Activated naive CD4-positive, alpha-beta T cell (primary cell): ENCODE measurements around the gene FOXP3.

Experiments used
- DNase-seq, 4 experiments: peaks; one replicate each; lab custom pipeline; 2025; lab: John Stamatoyannopoulos, UW

The FOXP3 gene

DNA sequence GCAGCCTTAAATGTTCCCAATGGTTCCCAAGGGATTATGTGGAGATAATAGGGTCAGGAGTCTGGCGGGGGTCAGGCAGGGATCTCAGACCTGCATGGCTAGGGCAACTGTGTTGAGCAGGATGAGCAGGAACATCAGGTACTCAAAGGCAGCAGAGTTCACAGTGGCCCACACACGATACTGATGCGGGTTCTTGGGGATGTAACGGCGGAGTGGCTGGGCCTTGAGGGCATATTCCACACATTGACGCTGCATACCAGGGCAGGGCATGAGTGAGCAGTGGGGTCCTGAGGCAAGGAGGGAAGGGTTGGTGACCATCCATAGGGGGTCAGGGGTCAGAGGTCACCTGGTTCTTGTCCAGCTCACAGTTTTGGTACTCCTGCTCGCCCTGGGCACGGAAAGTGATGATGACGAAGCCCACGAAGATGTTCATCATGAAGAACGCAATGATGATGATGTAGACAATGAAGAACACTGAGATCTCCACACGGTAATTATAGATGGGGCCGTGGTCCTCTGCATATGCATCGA lies 49.4 kb downstream of the FOXP3 start:
- DNase-seq, result no peak

DNA sequence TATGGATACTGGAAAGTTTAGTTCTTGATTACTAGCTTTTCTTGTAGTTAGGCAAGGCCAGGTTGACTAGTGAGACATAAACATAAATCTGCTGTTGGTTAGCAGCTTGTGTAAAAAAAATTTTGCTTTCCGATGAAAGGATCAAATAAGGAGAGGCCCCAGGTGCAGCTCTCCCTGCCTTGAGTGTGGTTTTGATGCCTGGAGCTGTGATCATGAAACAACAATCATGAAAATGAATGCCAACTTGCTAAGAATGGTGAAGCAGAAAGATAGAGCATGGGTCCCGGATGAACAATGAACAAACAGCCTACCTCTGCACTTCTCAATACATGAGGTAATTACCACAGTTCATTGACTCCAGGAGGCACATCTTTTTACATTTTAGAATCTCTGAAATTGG lies 50.1 kb downstream of the FOXP3 start:
- DNase-seq, result no peak

DNA sequence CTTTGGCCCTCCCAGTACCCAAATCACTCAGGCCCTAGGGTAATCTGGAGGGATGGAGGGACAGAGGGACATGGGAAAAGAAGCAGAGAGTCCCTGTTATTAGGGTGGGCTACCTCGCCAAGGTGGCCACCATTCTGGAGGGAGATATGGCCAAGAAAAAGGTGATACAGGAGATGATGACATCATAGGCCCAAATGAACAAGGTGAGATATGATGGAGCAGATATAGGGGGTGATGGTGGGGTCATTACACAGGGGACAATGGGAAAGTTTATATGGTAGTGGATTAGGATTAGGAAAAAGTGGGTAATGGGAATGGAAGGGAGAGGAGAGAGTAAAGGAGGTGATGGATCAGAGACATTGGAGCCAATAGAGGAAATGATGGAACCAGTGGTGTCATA lies 51.6 kb downstream of the FOXP3 start:
- DNase-seq, result no peak

DNA sequence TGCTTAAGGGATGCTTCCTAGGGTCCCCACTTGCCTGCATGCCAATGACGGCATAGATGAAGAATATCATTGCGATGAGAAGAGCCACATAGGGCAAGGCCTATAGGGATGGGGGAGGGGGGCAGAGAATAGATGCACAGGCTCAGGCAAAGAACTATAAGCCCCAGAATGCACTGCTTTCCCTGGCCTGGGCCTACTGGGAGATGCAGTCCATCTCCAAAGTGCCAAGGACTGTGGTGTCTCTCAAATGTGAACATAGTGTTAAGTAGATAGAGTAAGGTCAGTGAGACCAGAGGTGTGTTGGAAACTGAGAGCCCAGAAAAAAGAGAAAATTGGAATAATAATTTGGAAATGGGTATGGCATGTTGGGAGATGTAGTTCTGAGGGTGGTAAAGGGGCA lies 52.3 kb downstream of the FOXP3 start:
- no peak for DNase-seq

DNA sequence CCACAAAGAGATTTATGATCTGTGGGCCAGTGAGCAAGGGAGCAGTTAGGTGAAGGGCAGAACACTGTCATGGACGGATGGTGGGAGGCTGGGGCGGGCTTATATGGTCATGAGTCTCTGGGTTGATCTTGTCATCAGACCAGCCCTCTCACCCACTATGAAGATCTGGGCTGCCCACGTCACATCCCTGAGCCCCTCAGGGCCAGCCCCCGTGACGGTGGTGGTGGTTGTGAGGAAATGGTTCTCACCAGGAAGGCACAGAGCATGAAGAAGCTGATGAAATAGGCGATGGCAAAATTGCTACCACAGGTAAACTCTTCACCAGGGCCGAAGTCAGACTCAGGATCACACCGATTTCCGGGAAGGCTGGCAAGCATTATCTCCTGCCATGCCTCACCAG lies 53.4 kb downstream of the FOXP3 start:
- DNase-seq, result no peak

DNA sequence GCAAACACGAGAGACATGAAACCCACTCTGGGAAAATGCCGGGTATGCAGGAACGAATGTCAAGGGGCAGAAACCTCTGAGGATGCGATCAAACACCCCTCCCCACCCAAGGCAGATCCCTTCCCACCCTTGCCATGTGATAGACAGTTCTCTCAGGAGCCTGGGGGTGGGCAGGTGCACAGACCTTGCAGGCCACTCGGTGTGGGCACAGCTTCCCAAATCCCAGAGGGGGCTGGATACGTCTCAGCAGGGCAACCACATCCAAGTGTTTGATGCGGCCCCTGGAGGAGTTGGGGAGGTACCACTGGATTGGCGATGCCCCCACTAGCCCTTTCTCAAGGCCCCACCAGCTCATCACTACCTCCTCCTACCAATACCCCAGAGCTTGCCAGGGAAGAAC lies 54.1 kb downstream of the FOXP3 start:
- no peak for DNase-seq

DNA sequence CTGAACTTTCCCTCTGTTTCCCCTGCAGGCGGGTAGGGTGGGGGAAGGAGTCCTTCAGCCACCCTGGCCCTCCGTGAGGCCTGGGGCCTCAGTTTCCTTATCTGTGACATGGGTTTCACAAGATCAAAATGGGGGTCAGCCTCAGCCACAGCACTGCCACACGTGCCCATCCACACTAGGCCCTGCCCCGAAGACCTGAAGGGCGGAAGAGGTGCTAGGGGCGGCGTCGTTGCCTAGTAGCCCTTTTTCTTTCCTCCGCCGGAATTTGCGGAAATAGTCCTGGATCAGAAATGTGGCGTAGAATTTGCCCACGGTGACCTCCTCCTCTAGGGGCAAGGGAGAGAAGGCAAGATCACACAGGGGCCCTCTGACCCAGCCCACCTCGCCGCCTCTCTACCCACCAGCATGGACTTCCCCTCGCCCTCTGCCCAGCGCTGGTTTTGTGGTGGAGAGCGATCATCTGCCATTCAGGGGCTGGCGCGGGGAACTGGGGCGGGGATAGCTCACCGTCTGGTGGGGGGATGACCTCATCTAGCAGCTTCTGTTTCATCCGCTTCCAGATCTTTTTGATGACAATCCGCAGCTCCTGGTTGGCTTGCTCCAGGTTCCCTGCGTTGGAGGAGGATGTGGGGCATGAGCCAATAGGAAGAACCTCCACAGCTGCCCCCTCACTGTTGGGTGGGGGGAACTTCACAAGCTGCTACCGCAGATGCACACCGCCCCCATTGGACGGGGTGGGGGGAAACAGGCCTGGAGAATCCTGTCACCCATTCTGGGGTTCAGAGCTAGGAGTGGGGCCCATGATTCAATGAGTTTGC lies 54.9 kb downstream of the FOXP3 start:
- no peak for DNase-seq

DNA sequence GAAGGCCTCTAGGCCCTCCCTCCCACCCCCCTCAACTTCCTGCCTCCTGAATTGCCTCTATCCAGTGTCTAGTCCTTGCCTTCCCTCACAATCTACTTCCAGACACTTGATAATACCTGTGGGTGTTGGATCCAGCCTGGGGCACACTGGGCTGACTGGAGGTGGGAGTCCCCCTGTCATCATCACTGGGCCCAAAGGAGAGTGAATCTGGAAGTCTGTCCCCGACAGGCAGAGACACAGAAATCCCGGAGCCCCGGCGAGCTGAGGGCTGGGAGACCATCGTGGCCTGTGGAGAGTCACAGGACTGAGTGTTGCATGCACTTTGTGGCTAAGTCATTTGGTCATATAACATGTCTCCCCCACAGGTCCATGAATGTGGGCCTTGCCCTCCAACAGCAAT lies 56.1 kb downstream of the FOXP3 start:
- no peak for DNase-seq

DNA sequence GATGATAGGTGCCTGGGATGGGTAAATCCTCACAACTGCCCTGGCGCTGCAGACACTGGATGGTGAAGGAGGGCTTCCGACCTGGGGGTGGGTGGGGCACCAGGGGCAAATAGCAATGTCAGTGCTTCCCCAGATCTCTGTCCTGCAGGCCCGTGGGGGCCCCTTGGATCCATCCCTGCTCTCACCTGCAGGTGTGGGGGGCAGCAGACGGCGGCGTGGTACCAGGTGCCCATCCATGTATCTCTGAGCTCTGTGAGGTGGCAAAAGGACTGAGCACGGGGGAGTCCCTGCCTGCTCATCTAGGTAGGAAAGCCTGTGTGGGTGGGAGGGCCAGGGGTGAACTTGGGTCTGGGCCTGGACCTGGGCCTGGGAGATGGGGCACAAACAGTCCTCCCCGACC lies 58.0 kb downstream of the FOXP3 start:
- no peak for DNase-seq

DNA sequence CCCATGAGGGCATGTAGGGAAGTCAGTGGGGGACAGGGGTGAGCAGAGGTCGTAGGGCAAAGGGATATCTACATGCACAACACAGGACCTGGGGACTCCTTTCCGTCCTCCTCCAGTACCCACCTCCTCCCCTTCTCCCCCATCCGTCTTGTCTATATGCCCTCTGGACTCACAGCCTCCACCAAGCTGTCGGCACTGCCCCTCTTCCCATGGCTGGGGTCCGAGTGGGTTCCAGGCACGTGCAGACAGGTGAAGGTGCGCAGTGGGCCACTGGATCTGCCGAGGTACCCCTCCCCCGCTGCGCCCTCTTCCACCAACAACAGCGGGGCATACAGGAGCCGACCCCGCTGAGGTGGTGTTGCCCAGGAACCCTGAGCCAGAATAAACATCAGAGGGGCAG lies 59.1 kb downstream of the FOXP3 start:
- DNase-seq, result no peak

DNA sequence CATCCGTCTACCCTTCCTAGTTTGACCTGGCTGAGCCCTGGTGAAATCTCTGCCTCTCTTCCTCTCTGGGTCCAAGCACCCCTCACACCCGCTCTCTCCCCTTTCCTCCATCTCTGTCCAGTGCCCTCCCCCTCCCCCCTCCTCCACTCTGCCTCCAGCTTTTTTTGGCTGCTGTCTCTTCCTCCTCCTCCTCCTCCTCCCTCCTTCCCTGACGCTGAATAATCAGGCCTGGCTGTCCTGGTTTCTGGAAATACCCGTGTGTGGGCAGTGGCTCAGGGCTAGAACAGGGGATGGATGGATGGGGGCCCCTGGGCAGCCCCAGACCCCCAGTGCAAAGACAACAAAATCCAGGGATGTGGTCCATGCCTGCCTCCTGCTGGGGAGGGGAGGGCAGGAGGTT lies 59.8 kb downstream of the FOXP3 start:
- no peak for DNase-seq

DNA sequence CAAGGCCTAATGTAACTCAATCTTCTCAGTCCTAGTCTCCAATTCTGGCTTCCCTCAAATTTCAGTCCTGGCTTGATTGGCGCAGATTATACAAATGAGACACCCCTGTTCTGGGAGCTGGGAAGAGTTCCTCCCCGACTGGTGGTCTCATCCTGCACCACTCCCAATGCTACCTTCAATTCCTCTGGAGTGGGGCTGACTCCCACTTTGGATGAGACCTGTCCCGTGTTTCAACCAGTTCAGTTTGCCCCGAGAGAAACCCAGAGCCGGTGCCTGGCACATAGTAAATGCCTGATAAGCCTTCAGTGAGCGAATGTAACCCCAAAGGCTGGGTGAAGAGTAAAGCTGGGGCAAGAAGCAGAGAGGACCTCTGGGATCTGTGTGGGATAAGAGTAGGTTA lies 60.5 kb downstream of the FOXP3 start:
- DNase-seq, result no peak

DNA sequence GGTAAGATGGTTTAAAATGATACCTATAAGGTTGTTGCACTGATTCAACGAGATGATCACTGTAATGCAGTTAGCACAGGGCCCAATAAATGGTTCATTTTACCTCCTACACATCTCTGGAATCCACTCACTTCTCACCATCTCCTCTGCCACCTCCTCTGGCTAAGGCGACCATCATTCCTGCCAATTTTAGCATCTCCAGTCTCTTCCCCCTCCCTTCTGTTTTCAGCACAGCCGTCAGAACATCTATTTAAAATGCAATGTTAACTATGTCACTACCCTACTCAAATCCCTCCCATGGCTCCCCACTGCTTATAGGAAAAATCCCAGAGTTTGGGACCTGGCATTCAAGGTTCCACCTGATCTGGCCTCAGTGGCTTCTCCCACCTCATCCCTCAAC lies 61.0 kb downstream of the FOXP3 start:
- no peak for DNase-seq

DNA sequence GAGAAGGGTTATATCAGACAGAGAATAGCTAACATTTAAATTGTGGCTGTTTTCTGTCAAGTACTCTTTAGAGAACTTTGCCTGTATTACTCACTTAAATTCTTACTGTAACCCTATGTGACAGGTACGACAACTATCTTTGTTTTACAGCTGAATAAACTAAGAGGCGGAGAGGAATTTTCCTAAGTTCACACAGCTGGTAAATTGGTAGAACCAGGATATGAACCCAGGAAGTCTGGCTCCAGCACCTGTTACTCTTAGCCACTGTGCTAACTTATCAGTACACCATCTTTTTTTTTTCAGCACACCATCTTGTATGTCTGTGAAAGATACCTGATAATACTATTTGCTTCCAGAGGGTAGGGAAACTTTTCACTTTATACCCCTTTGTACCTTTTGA lies 62.5 kb downstream of the FOXP3 start:
- no peak for DNase-seq
